ENCODE data around the gene CD300C. TPM values are rescaled to one million over a fixed set of nuclear protein-coding genes. Genes with fewer than 3 reads are reported as not detected.

CD300C gene
- total RNA-seq, 1 experiment from 2014 or later, result not detected

DNA sequence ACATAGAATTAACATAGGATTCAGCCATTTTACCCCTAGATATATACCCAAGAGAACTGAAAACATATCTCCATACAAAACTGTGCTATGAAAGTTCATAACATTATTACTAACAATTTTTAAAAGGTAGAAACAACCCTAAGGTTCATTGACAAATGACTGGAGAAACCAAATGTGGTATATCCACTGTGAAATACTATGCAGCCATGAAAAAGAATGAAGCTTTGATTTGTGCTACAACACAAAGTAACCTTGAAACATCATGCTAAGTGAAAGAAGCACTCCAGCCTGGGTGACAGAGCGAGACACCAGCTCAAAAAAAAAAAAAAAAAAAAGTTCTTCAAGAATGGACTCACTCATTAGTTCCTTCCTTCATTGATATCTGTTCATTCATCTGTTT lies 45.6 kb upstream of the CD300C start:
- Mint-ChIP-seq H3K4me3 (no peak overlapping the region), H3K4me1 (no peaks in the 10 kb centered on the region), H3K27ac (no peak overlapping the region), H3K36me3 (no peaks in the 10 kb centered on the region), H3K9me3 (peaks cover 9% of the 10 kb centered on the region), H3K27me3 (ENCODE audit: low read depth) (peaks cover 17% of the 10 kb centered on the region)
- ChIA-PET CTCF (interaction anchor here (1.2 kb wide), 1 partner anchor 25 kb away, joined by 5 read pairs; no protein-coding TSS in a partner anchor), POLR2A (interaction anchor here (0.7 kb wide), 1 partner anchor 159 kb away, joined by 11 read pairs; no protein-coding TSS in a partner anchor)
- no peak for DNase-seq (ENCODE audit: low spot score)
- ATAC-seq, result no peak
- no peak for TF ChIP-seq IRF1 (CRISPR knock-in tag; IDR thresholded peaks at IDR 0.05)
- TF ChIP-seq, protein P1, sequence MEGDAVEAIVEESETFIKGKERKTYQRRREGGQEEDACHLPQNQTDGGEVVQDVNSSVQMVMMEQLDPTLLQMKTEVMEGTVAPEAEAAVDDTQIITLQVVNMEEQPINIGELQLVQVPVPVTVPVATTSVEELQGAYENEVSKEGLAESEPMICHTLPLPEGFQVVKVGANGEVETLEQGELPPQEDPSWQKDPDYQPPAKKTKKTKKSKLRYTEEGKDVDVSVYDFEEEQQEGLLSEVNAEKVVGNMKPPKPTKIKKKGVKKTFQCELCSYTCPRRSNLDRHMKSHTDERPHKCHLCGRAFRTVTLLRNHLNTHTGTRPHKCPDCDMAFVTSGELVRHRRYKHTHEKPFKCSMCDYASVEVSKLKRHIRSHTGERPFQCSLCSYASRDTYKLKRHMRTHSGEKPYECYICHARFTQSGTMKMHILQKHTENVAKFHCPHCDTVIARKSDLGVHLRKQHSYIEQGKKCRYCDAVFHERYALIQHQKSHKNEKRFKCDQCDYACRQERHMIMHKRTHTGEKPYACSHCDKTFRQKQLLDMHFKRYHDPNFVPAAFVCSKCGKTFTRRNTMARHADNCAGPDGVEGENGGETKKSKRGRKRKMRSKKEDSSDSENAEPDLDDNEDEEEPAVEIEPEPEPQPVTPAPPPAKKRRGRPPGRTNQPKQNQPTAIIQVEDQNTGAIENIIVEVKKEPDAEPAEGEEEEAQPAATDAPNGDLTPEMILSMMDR (IDR thresholded peaks at IDR 0.05), result no peak
- no peak for TF ChIP-seq ZMAT4 (CRISPR knock-in tag; IDR thresholded peaks at IDR 0.05)
- no peak for TF ChIP-seq MXD4 (CRISPR knock-in tag; IDR thresholded peaks at IDR 0.05; ENCODE audit: borderline replicate concordance)
- TF ChIP-seq, protein P2, sequence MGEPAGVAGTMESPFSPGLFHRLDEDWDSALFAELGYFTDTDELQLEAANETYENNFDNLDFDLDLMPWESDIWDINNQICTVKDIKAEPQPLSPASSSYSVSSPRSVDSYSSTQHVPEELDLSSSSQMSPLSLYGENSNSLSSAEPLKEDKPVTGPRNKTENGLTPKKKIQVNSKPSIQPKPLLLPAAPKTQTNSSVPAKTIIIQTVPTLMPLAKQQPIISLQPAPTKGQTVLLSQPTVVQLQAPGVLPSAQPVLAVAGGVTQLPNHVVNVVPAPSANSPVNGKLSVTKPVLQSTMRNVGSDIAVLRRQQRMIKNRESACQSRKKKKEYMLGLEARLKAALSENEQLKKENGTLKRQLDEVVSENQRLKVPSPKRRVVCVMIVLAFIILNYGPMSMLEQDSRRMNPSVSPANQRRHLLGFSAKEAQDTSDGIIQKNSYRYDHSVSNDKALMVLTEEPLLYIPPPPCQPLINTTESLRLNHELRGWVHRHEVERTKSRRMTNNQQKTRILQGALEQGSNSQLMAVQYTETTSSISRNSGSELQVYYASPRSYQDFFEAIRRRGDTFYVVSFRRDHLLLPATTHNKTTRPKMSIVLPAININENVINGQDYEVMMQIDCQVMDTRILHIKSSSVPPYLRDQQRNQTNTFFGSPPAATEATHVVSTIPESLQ (CRISPR knock-in tag; IDR thresholded peaks at IDR 0.05), result no peak
- no peak for TF ChIP-seq TP53 (CRISPR knock-in tag; IDR thresholded peaks at IDR 0.05)
- TF ChIP-seq SOX15 (CRISPR knock-in tag; IDR thresholded peaks at IDR 0.05), result no peak
- TF ChIP-seq RORB (CRISPR knock-in tag; IDR thresholded peaks at IDR 0.05), result no peak
- TF ChIP-seq NR2C2 (CRISPR knock-in tag; IDR thresholded peaks at IDR 0.05), result no peak
- no peak for TF ChIP-seq FOXP1 (CRISPR knock-in tag; IDR thresholded peaks at IDR 0.05; ENCODE audit: borderline replicate concordance)
- no peak for TF ChIP-seq E2F5 (CRISPR knock-in tag; IDR thresholded peaks at IDR 0.05)
- TF ChIP-seq, protein P3, sequence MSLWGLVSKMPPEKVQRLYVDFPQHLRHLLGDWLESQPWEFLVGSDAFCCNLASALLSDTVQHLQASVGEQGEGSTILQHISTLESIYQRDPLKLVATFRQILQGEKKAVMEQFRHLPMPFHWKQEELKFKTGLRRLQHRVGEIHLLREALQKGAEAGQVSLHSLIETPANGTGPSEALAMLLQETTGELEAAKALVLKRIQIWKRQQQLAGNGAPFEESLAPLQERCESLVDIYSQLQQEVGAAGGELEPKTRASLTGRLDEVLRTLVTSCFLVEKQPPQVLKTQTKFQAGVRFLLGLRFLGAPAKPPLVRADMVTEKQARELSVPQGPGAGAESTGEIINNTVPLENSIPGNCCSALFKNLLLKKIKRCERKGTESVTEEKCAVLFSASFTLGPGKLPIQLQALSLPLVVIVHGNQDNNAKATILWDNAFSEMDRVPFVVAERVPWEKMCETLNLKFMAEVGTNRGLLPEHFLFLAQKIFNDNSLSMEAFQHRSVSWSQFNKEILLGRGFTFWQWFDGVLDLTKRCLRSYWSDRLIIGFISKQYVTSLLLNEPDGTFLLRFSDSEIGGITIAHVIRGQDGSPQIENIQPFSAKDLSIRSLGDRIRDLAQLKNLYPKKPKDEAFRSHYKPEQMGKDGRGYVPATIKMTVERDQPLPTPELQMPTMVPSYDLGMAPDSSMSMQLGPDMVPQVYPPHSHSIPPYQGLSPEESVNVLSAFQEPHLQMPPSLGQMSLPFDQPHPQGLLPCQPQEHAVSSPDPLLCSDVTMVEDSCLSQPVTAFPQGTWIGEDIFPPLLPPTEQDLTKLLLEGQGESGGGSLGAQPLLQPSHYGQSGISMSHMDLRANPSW (CRISPR knock-in tag; conservative IDR thresholded peaks at IDR 0.05; ENCODE audit: low read depth), result no peak
- TF ChIP-seq ARID4B (CRISPR knock-in tag; IDR thresholded peaks at IDR 0.05; ENCODE audit: borderline replicate concordance), result no peak
- TF ChIP-seq GRHL2 (CRISPR knock-in tag; IDR thresholded peaks at IDR 0.05; ENCODE audit: insufficient replicate concordance, severe bottlenecking), result no peak
- TF ChIP-seq TEAD1 (CRISPR knock-in tag; IDR thresholded peaks at IDR 0.05), result no peak

Measured in WTC11 (cell line).